ENCODE data around the gene ALDH1A3. TPM values are rescaled to one million over a fixed set of nuclear protein-coding genes. Genes with fewer than 3 reads are reported as not detected.

The ALDH1A3 gene
- total and polyA plus RNA-seq, 2 of the 13 experiments (the other 11 are each of a cell fraction or from before 2014, with no cell fraction given): not detected

DNA sequence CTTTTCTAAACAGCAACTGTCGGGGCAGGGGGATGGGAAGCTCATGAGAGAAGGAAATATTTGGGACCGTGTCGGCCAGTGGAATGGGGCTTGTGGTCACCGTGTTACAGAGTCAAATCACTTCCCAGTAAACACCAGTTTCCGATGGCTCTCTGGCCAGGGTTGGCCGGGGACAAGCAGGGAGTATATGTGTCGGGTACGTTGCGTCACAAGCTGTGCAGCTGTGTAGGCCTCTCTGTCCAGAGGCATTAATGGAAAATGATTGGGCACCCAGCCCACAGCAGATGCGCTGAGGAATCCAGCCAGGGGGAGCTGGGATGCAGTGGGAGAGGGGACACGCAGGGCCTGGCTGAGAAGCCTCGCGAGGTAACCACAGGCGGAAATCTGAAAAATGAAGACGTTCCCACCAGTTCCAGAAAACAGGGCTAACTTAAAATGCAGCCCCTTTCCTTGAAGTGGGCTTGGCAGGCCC is 15.8 kb upstream of the ALDH1A3 start:
- no peak for TF ChIP-seq ZNF784 (CRISPR knock-in tag; IDR thresholded peaks at IDR 0.05; ENCODE audit: borderline replicate concordance)
- TF ChIP-seq HDAC1 (CRISPR knock-in tag; IDR thresholded peaks at IDR 0.05): no peak
- no peak for TF ChIP-seq MXD4 (CRISPR knock-in tag; IDR thresholded peaks at IDR 0.05)
- peak; percentile 56; the same call in 1 of the 2 replicates for TF ChIP-seq ZNF768 (CRISPR knock-in tag; IDR thresholded peaks at IDR 0.05)
- TF ChIP-seq ZSCAN30 (CRISPR knock-in tag; IDR thresholded peaks at IDR 0.05): no peak
- peaks cover 2% of the 10 kb centered on the region for H3K9me3 ChIP-seq (ENCODE audit: low read length)
- H3K4me1 ChIP-seq (ENCODE audit: insufficient read depth, low read length): no peaks in the 10 kb centered on the region
- no peaks in the 10 kb centered on the region for H4K20me1 ChIP-seq (ENCODE audit: insufficient read depth, low read length)
- BruUV-seq (replicated peaks): no TSS peak
- peaks cover 5 to 48% of the 10 kb centered on the region in 2 experiments; a peak in 3 of 5 replicates for H3K27me3 ChIP-seq (ENCODE audit: control insufficient read depth in 1 of 2, insufficient read depth in 2 of 2, low read length in 2 of 2)
- CTCF ChIA-PET (ENCODE audit: low intra/inter-chr PET ratio, low total read pairs): no interaction called here
- WGBS (ENCODE audit: low lambda C conversion rate): 75% methylated on average over 12 of the region's 15 CpGs
- H3K36me3 ChIP-seq (replicated peaks in 1 of 2; ENCODE audit: control insufficient read depth in 1 of 2, insufficient read depth in 2 of 2, low read length in 2 of 2): no peaks in the 10 kb centered on the region
- no peak for ATAC-seq
- H3K79me2 ChIP-seq (ENCODE audit: insufficient read depth, low read length): no peaks in the 10 kb centered on the region
- DNase-seq (ENCODE audit: low spot score): no peak
- no peak for FAIRE-seq
- H3K27ac ChIP-seq (ENCODE audit: extremely low read length, insufficient read depth, low read length): no peak overlapping the region
- H3K4me3 ChIP-seq (replicated peaks in 1 of 3; ENCODE audit: insufficient read depth in 1 of 3, low read depth in 2 of 3, low read length in 3 of 3): no peak overlapping the region
- in situ Hi-C loops (cut with HindIII; ENCODE audit: extremely low pct_ligation_motif_present, low pct_unique_long_range_greater_than_20kb) (no loop called here), intact Hi-C loops (cut with micrococcal nuclease; ENCODE audit: unreplicated experiment) (no loop called here)
- H2AFZ ChIP-seq (ENCODE audit: low read length): no peak overlapping the region
- POLR2A ChIA-PET: no interaction called here
- no peak overlapping the region for H3K4me2 ChIP-seq (ENCODE audit: low read depth, low read length)
- no peak overlapping the region for H3K9ac ChIP-seq (ENCODE audit: insufficient read depth, low read depth, low read length)

DNA sequence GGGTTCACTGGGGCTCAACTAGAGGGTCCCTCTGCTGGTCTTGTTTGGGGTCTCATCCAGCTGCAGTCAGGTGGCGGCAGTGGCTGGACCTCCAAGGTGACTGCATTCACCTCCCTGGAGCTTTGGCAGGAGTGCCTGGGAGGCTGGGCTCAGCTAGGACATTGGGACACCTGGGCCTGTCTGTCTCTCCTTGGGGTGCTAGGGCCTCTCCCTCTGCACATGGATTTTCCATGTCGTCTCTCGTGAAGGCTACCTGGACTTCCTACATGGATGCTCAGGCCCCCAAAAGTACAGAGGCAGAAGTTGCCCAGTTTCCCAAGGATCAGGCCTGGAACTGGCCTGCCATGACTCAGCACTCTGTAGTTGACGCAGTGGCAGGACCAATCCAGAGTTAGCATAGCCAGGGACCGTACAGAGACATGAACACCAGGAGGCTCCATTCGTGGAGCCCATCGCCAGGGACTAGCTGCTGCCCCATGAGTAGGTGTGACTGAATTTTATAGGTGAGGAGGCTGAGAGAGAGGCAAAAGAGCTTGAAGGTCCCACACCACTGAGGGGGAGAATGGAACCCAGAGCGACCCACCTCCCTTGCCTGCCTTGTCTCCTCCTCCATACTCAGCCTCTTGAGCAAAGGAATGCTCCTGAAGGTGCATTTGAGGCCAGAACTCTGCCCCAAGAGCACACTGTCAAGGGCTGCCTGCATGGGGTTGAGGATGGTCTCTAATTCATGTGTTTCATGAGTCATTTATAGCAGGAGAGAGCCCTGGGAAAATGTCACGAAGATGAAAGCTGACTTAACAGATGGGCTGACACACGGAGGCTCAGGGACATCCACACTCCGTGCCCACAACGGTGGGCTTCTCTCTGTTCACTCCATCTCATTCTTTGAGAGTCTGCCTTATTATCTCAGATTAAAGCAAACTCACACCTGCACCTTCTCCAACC is 13.0 kb upstream of the ALDH1A3 start:
- Histone ChIP-seq H2AFZ (ENCODE audit: low read length) (no peak overlapping the region), H3K4me1 (ENCODE audit: insufficient read depth, low read length) (no peaks in the 10 kb centered on the region), H3K4me2 (ENCODE audit: low read depth, low read length) (no peak overlapping the region), H3K27me3 (ENCODE audit: control insufficient read depth in 1 of 2, insufficient read depth in 2 of 2, low read length in 2 of 2) (peaks cover 3 to 36% of the 10 kb centered on the region in 2 experiments; a peak in 3 of 5 replicates), H3K9me3 (ENCODE audit: low read length) (peaks cover 13% of the 10 kb centered on the region), H3K4me3 (replicated peaks in 1 of 3; ENCODE audit: insufficient read depth in 1 of 3, low read depth in 2 of 3, low read length in 3 of 3) (no peak overlapping the region), H3K36me3 (replicated peaks in 1 of 2; ENCODE audit: control insufficient read depth in 1 of 2, insufficient read depth in 2 of 2, low read length in 2 of 2) (no peaks in the 10 kb centered on the region), H4K20me1 (ENCODE audit: insufficient read depth, low read length) (no peaks in the 10 kb centered on the region), H3K79me2 (ENCODE audit: insufficient read depth, low read length) (no peaks in the 10 kb centered on the region), H3K9ac (ENCODE audit: insufficient read depth, low read depth, low read length) (no peak overlapping the region), H3K27ac (ENCODE audit: extremely low read length, insufficient read depth, low read length) (no peak overlapping the region)
- ChIA-PET CTCF (ENCODE audit: low intra/inter-chr PET ratio, low total read pairs) (no interaction called here), POLR2A (no interaction called here)
- DNase-seq (ENCODE audit: low spot score) (no peak), ATAC-seq (peak; percentile 63; the same call in 2 of the 3 replicates), FAIRE-seq (no peak)
- intact Hi-C loops (cut with micrococcal nuclease; ENCODE audit: unreplicated experiment): no loop called here
- WGBS (ENCODE audit: low lambda C conversion rate): 28% methylated on average over 8 of the region's 12 CpGs
- in situ Hi-C loops (cut with HindIII; ENCODE audit: extremely low pct_ligation_motif_present, low pct_unique_long_range_greater_than_20kb): no loop called here
- TF ChIP-seq NFE2L2 (IDR thresholded peaks at IDR 0.05; ENCODE audit: low read length) (peak; percentile 92), MAFK (conservative IDR thresholded peaks at IDR 0.05 in 1 of 2, IDR thresholded peaks at IDR 0.05 in 1 of 2; ENCODE audit: low read length in 2 of 2) (peak; percentile 59 to 72), MAFF (IDR thresholded peaks at IDR 0.05; ENCODE audit: low read depth, low read length) (0 out of 2 replicates have a peak, but pooled peaks have one; percentile 42), NFE2 (CRISPR knock-in tag; IDR thresholded peaks at IDR 0.05) (peak; percentile 78; the same call in 1 of the 2 replicates), ZMYM4 (CRISPR knock-in tag; IDR thresholded peaks at IDR 0.05) (no peak), ZNF460 (CRISPR knock-in tag; IDR thresholded peaks at IDR 0.05; ENCODE audit: borderline replicate concordance) (no peak), GFI1 (CRISPR knock-in tag; IDR thresholded peaks at IDR 0.05; ENCODE audit: borderline replicate concordance) (no peak)
- BruUV-seq (replicated peaks): no TSS peak
